K562 (cell line): ENCODE results near the gene FAM83F. TPM values are rescaled to one million over a fixed set of nuclear protein-coding genes. Genes with fewer than 3 reads are reported as not detected.

Source experiments
- ATF1 ChIP-seq, 2 experiments: fragments of 450-650 bp in 1 of 2; IDR thresholded peaks; 2 replicates each; pipeline ENCODE4 v1.6.1; 2016; ENCODE audit warnings: missing compliant biosample characterization in 1 of 2, missing genetic modification characterization in 1 of 2
- CC2D1A ChIP-seq: fragments of 450-650 bp; IDR thresholded peaks from 2 replicates; pipeline ENCODE4 v1.6.1; 2017; ENCODE audit warnings: mild to moderate bottlenecking
- ELF2 ChIP-seq: fragments of 250-450 bp; sonication (Bioruptor Pico); IDR thresholded peaks from 2 replicates; pipeline ENCODE4 v1.5.0; 2021; ENCODE audit warnings: mild to moderate bottlenecking
- FOXA1 ChIP-seq: fragments of 450-650 bp; IDR thresholded peaks from 2 replicates; pipeline ENCODE4 v1.6.1; 2016; ENCODE audit warnings: mild to moderate bottlenecking, borderline replicate concordance
- HDAC3 ChIP-seq: fragments of 450-650 bp; IDR thresholded peaks from 2 replicates; pipeline ENCODE4 v1.6.1; 2018; ENCODE audit warnings: borderline replicate concordance, mild to moderate bottlenecking, moderate library complexity; ENCODE audit not compliant: partially characterized antibody
- KAT2B ChIP-seq: IDR thresholded peaks from one replicate; pipeline ENCODE4 v1.6.1; 2012; ENCODE audit warnings: low read depth, mild to moderate bottlenecking, control low read depth, inconsistent platforms, low read length, moderate library complexity
- KLF1 ChIP-seq: fragments of 450-650 bp; IDR thresholded peaks from 2 replicates; pipeline ENCODE4 v1.6.1; 2016; ENCODE audit warnings: missing genetic modification characterization, missing compliant biosample characterization
- KLF16 ChIP-seq: IDR thresholded peaks from 2 replicates; pipeline ENCODE4 v1.6.1; 2016; ENCODE audit warnings: antibody characterized with exemption
- KLF6 ChIP-seq: fragments of 250-450 bp; sonication (Bioruptor Pico); IDR thresholded peaks from 2 replicates; pipeline ENCODE4 v1.4.0; 2020; ENCODE audit warnings: mild to moderate bottlenecking, moderate library complexity, borderline replicate concordance
- MBD2 ChIP-seq: sonication (generic); IDR thresholded peaks from 2 replicates; pipeline ENCODE4 v1.6.1; 2016; ENCODE audit warnings: low read depth, borderline replicate concordance
- NCOA4 ChIP-seq: fragments of 450-650 bp; IDR thresholded peaks from 2 replicates; pipeline ENCODE4 v1.6.1; 2018; ENCODE audit warnings: mild to moderate bottlenecking; ENCODE audit not compliant: partially characterized antibody
- NRF1 ChIP-seq, 2 experiments: fragments of 450-650 bp; IDR thresholded peaks in 1 of 2; conservative IDR thresholded peaks in 1 of 2; 2 replicates each; pipeline ENCODE4 v1.6.1; 2014; ENCODE audit warnings: mild to moderate bottlenecking in 2 of 2
- SAP30 ChIP-seq: fragments of 200-600 bp; sonication (generic); IDR thresholded peaks from 2 replicates; pipeline ENCODE4 v1.6.1; 2012; ENCODE audit warnings: borderline replicate concordance, low read depth, mild to moderate bottlenecking, moderate library complexity, low read length, control low read depth, inconsistent platforms; ENCODE audit not compliant: insufficient read depth, poor library complexity, severe bottlenecking
- SMAD2 ChIP-seq: fragments of 150-350 bp; IDR thresholded peaks from 2 replicates; pipeline ENCODE4 v1.6.1; 2014; ENCODE audit warnings: low read depth, mild to moderate bottlenecking, low read length
- SMARCE1 ChIP-seq: fragments of 450-650 bp; IDR thresholded peaks from 2 replicates; pipeline ENCODE4 v1.7.1; 2016; ENCODE audit warnings: mild to moderate bottlenecking
- TAF7 ChIP-seq: fragments of 450-650 bp; IDR thresholded peaks from 2 replicates; pipeline ENCODE4 v1.6.1; 2016; ENCODE audit warnings: missing genetic modification characterization, missing compliant biosample characterization
- TBL1XR1 ChIP-seq, 2 experiments: IDR thresholded peaks; 2 replicates each; pipeline ENCODE4 v1.6.1; 2012; ENCODE audit warnings: improper control_type of control experiment in 2 of 2, low read length in 2 of 2, mild to moderate bottlenecking in 1 of 2
- TEAD4 ChIP-seq, 2 experiments: sonication (generic) in 1 of 2; formaldehyde crosslinking in 1 of 2; IDR thresholded peaks; 2 replicates each; pipeline versions ENCODE4 v1.6.1 to v1.8.0; 2012 to 2022; ENCODE audit warnings: borderline replicate concordance in 1 of 2, inconsistent platforms in 1 of 2, low read length in 1 of 2, mild to moderate bottlenecking in 1 of 2, missing genetic modification reagents in 1 of 2
- TFAM ChIP-seq: fragments of 250-450 bp; sonication (Bioruptor Pico); conservative IDR thresholded peaks from 2 replicates; pipeline ENCODE4 v1.5.0; 2021; ENCODE audit warnings: mild to moderate bottlenecking, moderate library complexity
- TGIF2 ChIP-seq: sonication (generic); formaldehyde crosslinking; IDR thresholded peaks from 2 replicates; pipeline ENCODE4 v1.8.1; 2022; ENCODE audit warnings: mild to moderate bottlenecking, missing genetic modification reagents, moderate library complexity
- THRAP3 ChIP-seq: fragments of 450-650 bp; IDR thresholded peaks from 2 replicates; pipeline ENCODE4 v1.6.1; 2016; ENCODE audit warnings: mild to moderate bottlenecking, inconsistent platforms, borderline replicate concordance
- ZKSCAN3 ChIP-seq: fragments of 250-450 bp; sonication (Bioruptor Pico); IDR thresholded peaks from 2 replicates; pipeline ENCODE4 v1.4.0; 2020
- ZNF165 ChIP-seq: fragments of 250-450 bp; sonication (Bioruptor Pico); IDR thresholded peaks from 2 replicates; pipeline ENCODE4 v1.4.0; 2020; ENCODE audit warnings: borderline replicate concordance
- ZNF444 ChIP-seq: fragments of 250-450 bp; sonication (Bioruptor Pico); IDR thresholded peaks from 2 replicates; pipeline ENCODE4 v1.4.0; 2020; ENCODE audit warnings: mild to moderate bottlenecking, moderate library complexity
- ZNF668 ChIP-seq: fragments of 250-450 bp; sonication (Bioruptor Pico); IDR thresholded peaks from 2 replicates; pipeline ENCODE4 v1.8.0; 2022; ENCODE audit warnings: mild to moderate bottlenecking, inconsistent platforms
- polyA plus RNA-seq, 8 experiments: library from polyadenylated mRNA; depleted of rRNA in 4 of 8; stranded (reverse) in 5 of 8; unstranded in 3 of 8; fragments of >200 nt; fragmentation: Nextera tagmentation in 2 of 8; fragmentation: Illumina TruSeq in 1 of 8; extraction: Ambion mirVana in 2 of 8; extraction: Trizol in 1 of 8; gene quantifications; 2 replicates each; pipeline versions ENCODE4 v1.2.1 to v1.2.3, GENCODE V29; 2011 to 2014; ENCODE audit warnings: inconsistent platforms in 1 of 8, missing spikeins in 1 of 8
- total RNA-seq, 7 experiments: library from RNA; depleted of rRNA in 6 of 7; stranded (reverse); fragments of >200 nt in 6 of 7; fragmentation: Illumina TruSeq in 2 of 7; extraction: Trizol in 2 of 7; gene quantifications; 2 replicates each; pipeline versions ENCODE4 v1.2.1 to v1.2.3, GENCODE V29; 2011 to 2021; ENCODE audit warnings: low replicate concordance in 1 of 7
- TF ChIP-seq, protein P1 (sequence below): fragments of 250-450 bp; sonication (Bioruptor Pico); IDR thresholded peaks from 2 replicates; pipeline ENCODE4 v1.8.0; 2022; ENCODE audit warnings: inconsistent platforms
- TF ChIP-seq, protein P2 (sequence below): fragments of 450-650 bp; IDR thresholded peaks from 2 replicates; pipeline ENCODE4 v1.6.1; 2016; ENCODE audit warnings: mild to moderate bottlenecking

The FAM83F gene
- total and polyA plus RNA-seq, 9 of the 15 experiments (the other 6 are each of a cell fraction or from before 2014, with no cell fraction given), result under 0.01 to 0.13 (median 0.04) TPM; not detected in 1

DNA sequence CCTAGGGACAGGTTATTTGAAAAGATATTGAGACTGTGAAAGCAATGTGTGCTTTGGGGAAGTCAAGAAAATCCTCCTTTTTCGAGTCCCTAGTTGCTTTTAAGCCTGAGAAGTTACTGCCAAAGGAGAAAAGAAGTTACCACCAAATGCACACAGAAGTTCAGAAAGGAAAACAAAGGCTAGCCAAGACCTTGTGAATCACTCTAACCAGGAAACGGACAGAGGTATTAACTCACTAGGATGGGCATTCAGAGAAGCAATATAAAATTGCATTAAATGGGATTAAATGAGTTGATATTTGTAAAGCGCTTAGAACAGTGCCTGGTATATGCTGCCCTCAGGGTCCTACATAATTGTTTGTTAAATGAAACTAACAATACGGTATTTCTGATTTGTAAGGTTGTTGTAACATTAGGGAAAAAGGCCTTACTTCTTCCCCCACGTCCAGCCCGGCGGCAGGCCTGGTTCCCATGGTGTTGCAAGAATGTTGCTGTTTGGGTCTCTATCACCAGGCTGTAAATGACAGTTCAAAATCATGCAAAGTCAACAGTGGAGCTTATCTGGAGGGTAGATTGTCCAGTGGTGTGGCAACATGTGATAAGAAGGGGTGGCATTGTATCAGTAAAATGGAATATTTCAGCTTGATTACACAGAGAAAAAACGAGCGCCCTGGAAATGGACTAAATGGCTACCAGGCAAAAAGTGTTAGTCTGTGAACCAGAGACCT is 27.5 kb upstream of the FAM83F start (continued):
- TF ChIP-seq MBD2 (0 out of 2 replicates have a peak, but pooled peaks have one; percentile 27), TAF7 (tag) (no peak), SAP30 (no peak), ELF2 (CRISPR knock-in tag) (no peak), KLF16 (0 out of 2 replicates have a peak, but pooled peaks have one; percentile 14), ZNF165 (CRISPR knock-in tag) (no peak), KLF1 (tag) (no peak), ZNF668 (no peak), TFAM (no peak), KLF6 (CRISPR knock-in tag) (no peak), KAT2B (no peak), ZNF444 (CRISPR knock-in tag) (no peak), TBL1XR1 (IDR thresholded peaks at IDR 0.05; ENCODE audit: low read length in 2 of 2) (no peak), TGIF2 (no peak), FOXA1 (no peak), NRF1 (conservative IDR thresholded peaks at IDR 0.05 in 1 of 2, IDR thresholded peaks at IDR 0.05 in 1 of 2) (no peak), SMARCE1 (peak; percentile 32; the same call in 1 of the 2 replicates), ZKSCAN3 (CRISPR knock-in tag) (no peak), ATF1 (CRISPR knock-in tag; IDR thresholded peaks at IDR 0.05) (no peak), ATF1 (tag; IDR thresholded peaks at IDR 0.05) (no peak), TEAD4 (IDR thresholded peaks at IDR 0.05; ENCODE audit: low read length) (peak; percentile 39), TEAD4 (CRISPR knock-in tag; IDR thresholded peaks at IDR 0.05; ENCODE audit: borderline replicate concordance) (no peak), CC2D1A (no peak), SMAD2 (no peak), HDAC3 (no peak), THRAP3 (no peak), NCOA4 (no peak)
- TF ChIP-seq, protein P1, sequence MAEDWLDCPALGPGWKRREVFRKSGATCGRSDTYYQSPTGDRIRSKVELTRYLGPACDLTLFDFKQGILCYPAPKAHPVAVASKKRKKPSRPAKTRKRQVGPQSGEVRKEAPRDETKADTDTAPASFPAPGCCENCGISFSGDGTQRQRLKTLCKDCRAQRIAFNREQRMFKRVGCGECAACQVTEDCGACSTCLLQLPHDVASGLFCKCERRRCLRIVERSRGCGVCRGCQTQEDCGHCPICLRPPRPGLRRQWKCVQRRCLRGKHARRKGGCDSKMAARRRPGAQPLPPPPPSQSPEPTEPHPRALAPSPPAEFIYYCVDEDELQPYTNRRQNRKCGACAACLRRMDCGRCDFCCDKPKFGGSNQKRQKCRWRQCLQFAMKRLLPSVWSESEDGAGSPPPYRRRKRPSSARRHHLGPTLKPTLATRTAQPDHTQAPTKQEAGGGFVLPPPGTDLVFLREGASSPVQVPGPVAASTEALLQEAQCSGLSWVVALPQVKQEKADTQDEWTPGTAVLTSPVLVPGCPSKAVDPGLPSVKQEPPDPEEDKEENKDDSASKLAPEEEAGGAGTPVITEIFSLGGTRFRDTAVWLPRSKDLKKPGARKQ (CRISPR knock-in tag), result no peak
- TF ChIP-seq, protein P2, sequence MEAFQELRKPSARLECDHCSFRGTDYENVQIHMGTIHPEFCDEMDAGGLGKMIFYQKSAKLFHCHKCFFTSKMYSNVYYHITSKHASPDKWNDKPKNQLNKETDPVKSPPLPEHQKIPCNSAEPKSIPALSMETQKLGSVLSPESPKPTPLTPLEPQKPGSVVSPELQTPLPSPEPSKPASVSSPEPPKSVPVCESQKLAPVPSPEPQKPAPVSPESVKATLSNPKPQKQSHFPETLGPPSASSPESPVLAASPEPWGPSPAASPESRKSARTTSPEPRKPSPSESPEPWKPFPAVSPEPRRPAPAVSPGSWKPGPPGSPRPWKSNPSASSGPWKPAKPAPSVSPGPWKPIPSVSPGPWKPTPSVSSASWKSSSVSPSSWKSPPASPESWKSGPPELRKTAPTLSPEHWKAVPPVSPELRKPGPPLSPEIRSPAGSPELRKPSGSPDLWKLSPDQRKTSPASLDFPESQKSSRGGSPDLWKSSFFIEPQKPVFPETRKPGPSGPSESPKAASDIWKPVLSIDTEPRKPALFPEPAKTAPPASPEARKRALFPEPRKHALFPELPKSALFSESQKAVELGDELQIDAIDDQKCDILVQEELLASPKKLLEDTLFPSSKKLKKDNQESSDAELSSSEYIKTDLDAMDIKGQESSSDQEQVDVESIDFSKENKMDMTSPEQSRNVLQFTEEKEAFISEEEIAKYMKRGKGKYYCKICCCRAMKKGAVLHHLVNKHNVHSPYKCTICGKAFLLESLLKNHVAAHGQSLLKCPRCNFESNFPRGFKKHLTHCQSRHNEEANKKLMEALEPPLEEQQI, result no peak
